ENCODE results near the gene PPP6R3.
"Not testable (repeated sequence)": the region's sequence is repeated elsewhere in the genome, so short reads cannot be mapped to it uniquely, and the experiment has no call there.

PPP6R3 gene

DNA sequence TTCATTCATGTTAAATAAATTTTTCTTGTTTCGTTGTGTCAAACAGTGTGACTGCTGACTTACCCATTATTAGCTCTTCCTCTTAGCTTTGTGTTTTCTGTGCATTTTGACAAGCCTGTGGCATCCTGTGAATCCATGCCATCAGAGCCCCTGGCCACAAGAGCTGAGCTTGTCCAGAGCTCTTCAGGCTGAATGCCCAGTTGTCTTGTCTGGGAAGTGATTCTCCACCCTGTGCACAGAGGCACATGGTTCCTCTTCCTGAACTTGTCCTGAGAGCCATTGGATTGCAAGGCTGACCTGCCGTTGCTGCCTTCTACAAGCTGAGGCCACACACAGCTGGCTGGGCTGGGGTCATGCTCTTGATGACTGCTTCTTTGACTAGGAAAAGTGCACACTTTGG is 64.1 kb downstream of the PPP6R3 start:
- no peak for DNase-seq (ENCODE audit: low read depth in 3 of 3)

- DNase-seq (ENCODE audit: low read depth in 3 of 3) = no peak
Observed at GRCh38 chr11:68525336-68525735, 64.8 kb downstream of the PPP6R3 start.

DNA sequence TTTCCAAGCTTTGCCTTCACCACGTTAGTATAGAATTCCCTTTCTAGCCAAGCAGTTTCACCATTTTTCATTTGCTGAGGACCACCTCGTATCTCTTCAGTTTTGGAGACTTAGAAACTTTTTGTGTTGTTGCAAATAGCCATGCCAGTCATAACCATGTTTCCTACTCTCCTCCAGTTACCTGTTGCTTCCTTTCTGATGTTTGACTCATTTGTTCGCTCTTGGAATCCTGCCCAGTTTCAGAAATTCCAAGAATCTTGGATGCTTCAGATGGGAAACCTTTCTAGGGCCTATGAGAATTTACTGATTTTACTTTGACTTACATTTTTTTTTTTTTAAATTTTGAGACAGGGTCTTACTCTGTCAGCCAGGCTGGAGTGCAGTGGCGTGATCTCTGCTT is 65.4 kb downstream of the PPP6R3 start:
- DNase-seq (ENCODE audit: low read depth in 3 of 3) = no peak

DNA sequence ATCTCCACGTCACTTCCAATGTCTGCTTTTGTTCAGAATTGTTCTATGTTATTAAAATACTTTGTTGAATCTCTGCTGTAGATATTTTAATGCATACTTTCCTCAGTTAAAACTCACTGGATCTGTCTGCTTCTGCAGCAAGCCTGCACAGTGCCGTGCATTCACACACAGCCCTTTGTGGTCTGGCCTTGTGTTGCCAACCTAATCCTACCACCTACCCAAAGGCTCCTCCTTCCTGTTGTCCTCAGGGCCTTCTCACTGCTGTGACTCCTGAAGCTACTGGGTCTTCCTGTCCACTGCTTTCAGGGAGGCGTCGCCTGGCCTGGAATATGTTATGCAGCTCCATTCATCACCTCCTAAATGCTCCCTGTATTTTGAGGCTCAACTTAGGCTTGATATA is 67.0 kb downstream of the PPP6R3 start:
- no peak for DNase-seq (ENCODE audit: low read depth in 3 of 3)

- DNase-seq (ENCODE audit: low read depth in 3 of 3) = no peak
Observed at GRCh38 chr11:68528630-68529029, 68.1 kb downstream of the PPP6R3 start.

DNA sequence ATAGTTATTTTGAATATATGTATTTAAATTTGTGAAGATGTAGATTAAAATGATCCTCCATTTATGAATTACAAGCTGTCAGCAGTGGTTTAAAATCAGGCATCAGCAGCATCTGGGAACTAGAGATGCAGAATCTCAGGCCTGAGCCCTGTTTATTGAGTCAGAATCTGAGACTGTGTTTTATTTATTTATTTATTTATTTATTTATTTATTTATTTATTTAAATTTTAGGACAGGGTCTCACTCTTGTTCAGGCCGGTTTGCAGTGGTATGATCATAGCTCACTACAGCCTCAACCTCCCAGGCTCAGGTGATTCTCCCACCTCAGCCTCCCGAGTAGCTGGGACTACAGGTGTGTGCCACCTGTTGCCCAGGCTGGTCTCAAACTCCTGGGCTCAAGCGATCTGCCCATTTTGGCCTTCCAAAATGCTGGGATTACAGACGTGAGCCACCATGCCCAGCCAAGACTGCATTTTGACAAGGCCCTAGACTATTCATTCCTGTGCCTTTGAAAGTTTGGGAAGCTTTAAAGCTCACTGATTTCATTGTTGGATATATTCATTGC is 70.7 kb downstream of the PPP6R3 start:
- no peak for DNase-seq (ENCODE audit: low read depth in 3 of 3)

GRCh38 chr11:68532727-68533369 is 72.3 kb downstream of the PPP6R3 start:
- DNase-seq (ENCODE audit: low read depth in 3 of 3) = no peak

DNA sequence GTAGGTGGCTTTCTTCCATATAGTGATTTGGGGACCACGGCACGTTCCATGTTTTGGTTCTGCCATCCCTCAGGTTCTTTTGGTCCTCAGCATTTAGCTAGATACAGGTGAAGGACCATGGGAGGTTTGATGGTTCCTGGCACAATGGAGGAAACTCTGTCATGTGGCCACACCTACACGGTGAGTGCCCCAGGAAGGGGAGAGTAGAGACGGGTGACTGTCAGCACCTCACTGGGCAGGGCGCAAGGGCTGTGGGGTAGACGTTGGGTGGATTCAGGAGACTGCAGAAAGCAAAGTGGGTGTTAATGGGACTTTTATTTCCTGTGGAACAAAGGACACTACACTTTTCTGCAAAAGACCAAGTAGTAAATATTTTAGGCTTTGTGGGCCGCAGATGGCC is 73.4 kb downstream of the PPP6R3 start:
- no peak for DNase-seq (ENCODE audit: low read depth in 3 of 3)

GRCh38 chr11:68535098-68535497 is 74.5 kb downstream of the PPP6R3 start:
- DNase-seq (ENCODE audit: low read depth in 3 of 3) = no peak

- DNase-seq (ENCODE audit: low read depth in 3 of 3) = no peak
Observed at GRCh38 chr11:68536706-68537105, 76.2 kb downstream of the PPP6R3 start.

DNA sequence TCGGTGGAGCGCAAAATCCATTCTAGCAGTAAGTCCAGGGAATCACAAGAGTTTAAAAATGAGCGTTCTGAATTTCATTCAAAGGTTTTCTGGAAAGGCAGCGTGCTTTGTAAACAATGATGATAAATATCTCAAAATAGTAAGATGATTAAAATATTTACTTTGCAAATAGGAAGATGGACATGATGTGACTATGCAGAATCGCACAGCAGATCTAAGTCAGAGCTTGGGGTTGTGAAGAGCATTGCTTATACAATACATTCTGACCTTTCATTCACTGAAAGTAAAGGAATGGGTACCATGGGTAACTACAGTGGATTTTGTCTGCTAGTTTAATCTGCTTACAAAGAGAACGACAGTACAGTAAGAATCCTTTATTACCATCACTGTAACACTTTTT is 77.5 kb downstream of the PPP6R3 start:
- no peak for DNase-seq (ENCODE audit: low read depth in 3 of 3)

DNA sequence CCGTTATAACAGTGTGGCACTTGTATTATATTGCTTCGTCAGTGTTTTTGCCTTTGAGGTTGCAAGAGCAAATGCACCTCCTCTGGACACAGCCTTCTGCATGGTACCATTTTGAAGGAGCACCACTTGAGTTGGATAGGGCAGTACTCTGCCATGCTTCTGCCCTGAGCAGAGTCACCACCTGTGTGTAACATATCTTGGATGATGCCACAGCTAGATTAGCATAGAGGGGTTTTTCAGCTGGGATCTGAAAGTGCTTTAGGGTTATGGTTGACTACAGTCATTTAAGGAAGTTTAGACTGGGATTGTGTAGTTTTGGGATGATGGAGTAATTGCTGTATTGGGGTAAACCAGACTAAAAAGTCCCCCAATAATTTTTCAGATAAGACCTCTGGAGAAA is 78.8 kb downstream of the PPP6R3 start:
- DNase-seq (ENCODE audit: low read depth in 3 of 3) = no peak

DNA sequence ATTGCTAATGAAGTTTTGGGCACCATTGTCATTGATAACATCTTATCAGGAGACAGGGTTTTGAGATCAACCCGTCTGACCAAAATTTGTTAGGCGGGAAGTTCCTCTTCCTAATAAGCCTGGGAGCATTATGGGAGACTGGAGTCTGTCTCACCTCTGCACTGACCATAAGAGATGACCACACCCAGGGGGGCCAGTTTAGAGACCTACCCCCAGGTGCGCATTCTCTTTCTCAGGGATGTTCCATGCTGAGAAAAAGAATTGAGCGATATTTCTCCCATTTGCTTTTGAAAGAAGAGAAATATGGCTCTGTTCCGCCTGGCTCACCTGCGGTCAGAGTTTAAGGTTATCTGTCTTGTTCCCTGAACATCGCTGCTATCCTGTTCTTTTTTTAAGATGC is 80.0 kb downstream of the PPP6R3 start:
- not testable (repeated sequence) for DNase-seq (ENCODE audit: low read depth in 3 of 3)

DNA sequence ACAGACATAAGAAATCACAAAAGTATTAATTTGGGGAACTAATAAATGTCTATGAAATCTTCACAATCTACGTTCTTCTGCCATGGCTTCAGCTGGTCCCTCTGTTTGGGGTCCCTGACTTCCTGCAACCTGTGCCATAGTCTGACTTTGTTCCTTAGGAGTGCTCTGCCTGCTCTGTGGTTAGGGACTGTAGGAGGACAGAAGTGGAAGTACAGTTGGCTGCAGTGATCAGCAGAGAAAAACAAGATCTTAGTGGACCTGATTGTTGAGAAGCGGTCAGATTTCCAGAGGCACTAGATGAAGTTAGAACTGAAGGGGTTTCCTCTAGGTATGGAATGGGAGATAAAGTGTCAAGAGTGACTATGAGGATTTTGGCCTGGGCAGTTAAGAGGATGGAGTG is 80.6 kb downstream of the PPP6R3 start:
- no peak for DNase-seq (ENCODE audit: low read depth in 3 of 3)

DNA sequence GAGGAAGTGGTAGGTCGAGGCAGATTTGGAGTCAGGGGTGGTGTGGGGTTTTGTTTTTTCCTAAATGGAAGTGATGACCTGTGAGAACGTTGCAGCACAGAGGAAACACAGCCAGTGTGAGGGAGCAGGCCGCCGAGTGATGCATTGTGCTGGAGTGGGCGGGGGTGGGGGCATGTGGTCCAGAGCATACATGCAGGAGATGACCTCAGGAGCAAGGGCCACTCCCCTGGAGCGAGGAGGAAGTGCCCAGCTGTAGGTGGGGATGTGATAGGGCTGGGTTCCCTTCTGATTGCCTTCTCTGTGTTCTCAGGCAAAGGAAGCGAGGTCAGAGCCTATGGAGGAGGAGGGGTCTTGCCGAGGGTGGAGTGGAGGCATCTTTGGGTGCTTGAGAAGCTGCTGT is 81.4 kb downstream of the PPP6R3 start:
- no peak for DNase-seq (ENCODE audit: low read depth in 3 of 3)

DNA sequence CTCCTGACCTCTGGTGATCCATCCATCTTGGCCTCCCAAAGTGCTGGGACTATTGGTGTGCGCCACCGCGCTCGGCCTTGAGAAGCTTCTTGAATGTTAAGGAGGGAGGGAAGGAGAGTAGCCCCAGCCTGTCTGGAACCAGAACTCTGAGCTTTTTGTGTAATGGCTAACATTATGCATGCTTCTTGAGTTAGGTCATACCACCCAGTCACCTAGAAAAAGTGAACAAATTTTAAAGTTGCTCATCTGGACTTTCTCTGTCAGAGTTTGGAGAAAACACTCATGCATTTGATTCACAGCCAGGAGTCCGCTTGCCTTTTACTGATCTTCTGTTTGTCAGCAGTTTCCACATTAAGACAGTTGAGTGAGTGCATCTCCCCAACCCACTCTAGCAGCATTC is 82.1 kb downstream of the PPP6R3 start:
- DNase-seq (ENCODE audit: low read depth in 3 of 3) = no peak

DNA sequence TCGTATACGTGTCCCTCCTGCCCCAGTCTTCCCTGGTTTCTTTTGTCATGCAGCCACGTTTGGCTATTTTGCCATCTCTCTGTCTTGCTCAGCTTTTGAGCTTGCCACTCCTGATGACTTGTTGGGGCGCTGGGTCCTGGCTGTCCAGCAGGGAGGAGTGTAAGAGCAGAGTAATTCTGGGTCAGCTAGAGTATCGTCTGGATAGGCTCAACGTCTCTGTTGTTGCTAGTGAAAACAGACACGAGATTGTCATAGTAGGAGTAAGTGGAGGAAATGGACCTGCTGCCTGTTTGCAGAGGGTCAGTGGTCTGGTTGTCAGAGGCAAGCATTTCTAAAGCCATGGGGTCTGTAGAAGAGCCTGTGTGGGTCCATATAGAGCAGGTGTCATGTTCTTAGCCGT is 83.0 kb downstream of the PPP6R3 start:
- DNase-seq (ENCODE audit: low read depth in 3 of 3) = no peak

GRCh38 chr11:68545347-68545746 is 84.8 kb downstream of the PPP6R3 start:
- no peak for DNase-seq (ENCODE audit: low read depth in 3 of 3)

- DNase-seq (ENCODE audit: low read depth in 3 of 3) = no peak
Observed at GRCh38 chr11:68545796-68546195, 85.2 kb downstream of the PPP6R3 start.

GRCh38 chr11:68546555-68546954 is 86.0 kb downstream of the PPP6R3 start:
- no peak for DNase-seq (ENCODE audit: low read depth in 3 of 3)

DNA sequence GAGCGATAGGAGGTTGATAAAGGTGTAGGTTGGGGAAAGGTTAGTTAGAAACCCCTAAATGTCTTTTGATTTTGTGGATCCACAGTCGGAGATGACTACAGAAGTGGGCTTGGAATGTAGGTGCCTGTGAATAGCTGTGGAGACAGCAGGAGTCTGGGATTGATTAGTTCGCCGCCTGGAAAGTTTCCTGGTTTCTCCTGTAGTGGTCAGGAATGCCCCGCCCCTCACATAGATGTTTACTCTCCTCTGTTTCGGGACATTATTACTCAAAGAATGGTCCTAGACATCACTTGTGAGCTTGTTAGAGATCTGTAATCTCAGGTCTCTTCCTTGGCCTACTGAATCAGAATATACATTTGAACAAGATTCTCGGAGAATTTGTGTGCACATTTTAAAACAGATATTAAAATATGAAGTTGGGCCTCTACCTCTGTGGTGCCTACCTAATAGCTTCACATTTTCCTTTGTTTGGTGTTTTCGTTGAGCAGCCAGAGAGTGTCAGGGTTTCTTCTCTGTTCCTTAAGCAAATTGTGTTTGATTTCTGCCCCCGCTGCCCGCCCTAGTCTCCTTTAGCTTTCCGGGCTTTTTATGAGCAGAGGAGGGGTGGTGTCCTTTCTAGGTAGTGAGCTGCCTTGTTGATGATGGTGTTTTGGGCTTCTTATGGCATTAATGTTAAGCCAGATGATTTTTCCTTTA is 89.4 kb downstream of the PPP6R3 start:
- DNase-seq (ENCODE audit: low read depth in 3 of 3) = no peak

DNA sequence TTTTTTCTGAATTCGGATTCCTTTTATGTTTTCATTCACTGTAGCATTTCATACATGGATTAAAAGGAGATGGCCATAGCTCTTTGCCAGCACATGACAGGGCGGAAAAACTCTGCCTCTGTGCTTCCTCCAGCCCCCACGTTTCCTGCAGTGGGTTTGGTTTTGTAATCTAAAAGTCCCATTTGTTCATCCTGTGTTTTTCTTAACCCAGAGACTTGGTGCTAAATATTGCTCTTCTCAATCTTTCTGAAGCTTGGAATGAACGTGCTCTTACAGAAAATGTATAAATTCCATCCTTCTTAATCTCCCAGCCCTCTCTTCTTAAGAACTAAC is 89.9 kb downstream of the PPP6R3 start:
- no peak for DNase-seq (ENCODE audit: low read depth in 3 of 3)

DNA sequence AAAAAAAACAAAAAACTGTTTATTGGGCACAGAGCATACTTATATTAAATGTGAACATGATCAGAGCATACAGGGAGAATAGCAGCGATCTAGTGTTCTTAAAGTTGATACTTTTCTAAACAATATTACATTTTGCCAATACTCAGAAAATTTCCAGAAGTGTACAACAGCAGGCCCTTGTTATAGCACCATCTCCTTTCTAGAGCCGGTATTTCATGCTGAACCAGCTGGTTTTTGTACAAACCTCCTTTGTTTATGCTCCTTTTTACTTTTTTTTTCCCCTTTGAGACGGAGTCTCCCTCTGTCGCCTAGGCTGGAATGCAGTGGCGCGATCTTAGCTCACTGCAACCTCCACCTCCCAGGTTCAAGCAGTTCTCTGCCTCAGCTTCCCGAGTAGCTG is 90.7 kb downstream of the PPP6R3 start:
- DNase-seq (ENCODE audit: low read depth in 3 of 3) = no peak

- no peak for DNase-seq (ENCODE audit: low read depth in 3 of 3)
Observed at GRCh38 chr11:68551777-68552176, 91.2 kb downstream of the PPP6R3 start.

Data from stimulated activated CD4-positive, alpha-beta T cell treated with anti-CD3 and anti-CD28 coated beads, TNF-alpha, amount 100 ng/mL, for 4 hours (primary cell).